B cell (primary cell): Measurements from ENCODE around the gene LGI2. TPM values are rescaled to one million over a fixed set of nuclear protein-coding genes. Genes with fewer than 3 reads are reported as not detected.
A peak's percentile ranks its signal among the peaks of the same experiment; 100 is the strongest.

ENCODE experiments used
- ATAC-seq: fragments of 200-7000 bp; cut with Tn5 transposase; one replicate; pipeline ENCODE4 v1.10.0; 2021; ENCODE audit warnings: low read depth, mild to moderate bottlenecking, moderate number of reproducible peaks, moderate library complexity
- CTCF ChIA-PET: fragments of 350-600 bp; sonication (Branson Sonifier 250); formaldehyde crosslinking; loops from one replicate; lab custom pipeline; 2021; ENCODE audit warnings: antibody characterized with exemption, inconsistent platforms; lab: Charles Lee
- POLR2A ChIA-PET: fragments of 350-600 bp; sonication (Branson Sonifier 250); formaldehyde crosslinking; loops from one replicate; lab custom pipeline; 2021; ENCODE audit warnings: antibody characterized with exemption; lab: Charles Lee
- DNase-seq: peaks from one replicate; pipeline ENCODE4 v3.0.0; 2013
- H2AFZ ChIP-seq: 2 replicates; pipeline ENCODE4 v1.6.1; 2012; ENCODE audit warnings: mild to moderate bottlenecking, low read depth, low read length; ENCODE audit not compliant: insufficient read depth, poor library complexity, severe bottlenecking
- H3K27ac ChIP-seq, 2 donors: 1 replicate in 1 of 2; 2 replicates in 1 of 2; pipeline ENCODE4 v1.5.1; 2012 to 2013; ENCODE audit warnings: low read length in 2 of 2, mild to moderate bottlenecking in 2 of 2, moderate library complexity in 1 of 2
- H3K27me3 ChIP-seq, 4 experiments: fragments of 200-600 bp in 1 of 4; sonication (generic) in 1 of 4; replicated peaks in 1 of 4; 1 replicate in 2 of 4; 2 replicates in 2 of 4; pipeline versions ENCODE4 v1.6.1 to v1.7.0; 2013 to 2016; ENCODE audit warnings: low read length in 3 of 4, mild to moderate bottlenecking in 2 of 4, mixed read lengths in 1 of 4, moderate library complexity in 1 of 4; ENCODE audit not compliant: insufficient read depth in 4 of 4, control insufficient read depth in 3 of 4; ENCODE audit errors: control extremely low read depth in 1 of 4
- H3K36me3 ChIP-seq, 2 experiments: replicated peaks in 1 of 2; 1 replicate in 1 of 2; 2 replicates in 1 of 2; pipeline versions ENCODE4 v1.6.1 to v1.7.1; 2013; ENCODE audit warnings: low read length in 1 of 2; ENCODE audit not compliant: insufficient read depth in 2 of 2, control insufficient read depth in 1 of 2; ENCODE audit errors: control extremely low read depth in 1 of 2, extremely low read depth in 1 of 2
- H3K4me1 ChIP-seq, 2 donors: fragments of 200-600 bp in 1 of 2; sonication (generic) in 1 of 2; 1 replicate in 1 of 2; 2 replicates in 1 of 2; pipeline versions ENCODE4 v1.5.1 to v1.6.1; 2013 to 2017; ENCODE audit warnings: low read length in 2 of 2; ENCODE audit not compliant: control insufficient read depth in 2 of 2, insufficient read depth in 2 of 2
- H3K4me2 ChIP-seq: replicated peaks from 2 replicates; pipeline ENCODE3; 2012; ENCODE audit warnings: mild to moderate bottlenecking, low read depth, low read length; ENCODE audit not compliant: poor library complexity, severe bottlenecking
- H3K4me3 ChIP-seq, 5 experiments: fragments of 200-600 bp in 1 of 5; sonication (generic) in 1 of 5; 1 replicate in 3 of 5; 2 replicates in 2 of 5; pipeline versions ENCODE4 v1.5.1 to v1.7.0; 2011 to 2016; ENCODE audit warnings: low read length in 4 of 5, mild to moderate bottlenecking in 4 of 5, low read depth in 2 of 5, control low read depth in 1 of 5, moderate library complexity in 1 of 5; ENCODE audit not compliant: insufficient read depth in 1 of 5; ENCODE audit errors: control extremely low read depth in 1 of 5, extremely low read depth in 1 of 5
- H3K79me2 ChIP-seq: fragments of 200-600 bp; sonication (generic); one replicate; pipeline ENCODE4 v1.6.0; 2016; ENCODE audit warnings: low read length; ENCODE audit not compliant: control insufficient read depth, insufficient read depth
- H3K9ac ChIP-seq: fragments of 200-600 bp; sonication (generic); 2 replicates; pipeline ENCODE4 v1.6.1; 2017; ENCODE audit warnings: mild to moderate bottlenecking, low read length, moderate library complexity
- H3K9me3 ChIP-seq, 3 donors: one replicate each; pipeline versions ENCODE4 v1.6.1 to v1.7.1; 2013; ENCODE audit warnings: low read length in 2 of 3; ENCODE audit not compliant: control insufficient read depth in 2 of 3, insufficient read depth in 1 of 3; ENCODE audit errors: control extremely low read depth in 1 of 3
- H4K20me1 ChIP-seq: 2 replicates; pipeline ENCODE4 v1.6.0; 2012; ENCODE audit warnings: mild to moderate bottlenecking, low read length; ENCODE audit not compliant: insufficient read depth, control insufficient read depth, poor library complexity, severe bottlenecking
- H3K27ac Mint-ChIP-seq: one replicate; pipeline ENCODE4 v1.8.0; 2021; ENCODE audit warnings: mixed read lengths
- H3K27me3 Mint-ChIP-seq: one replicate; pipeline ENCODE4 v1.8.0; 2021; ENCODE audit warnings: mixed read lengths
- H3K4me1 Mint-ChIP-seq: one replicate; pipeline ENCODE4 v1.8.0; 2021; ENCODE audit warnings: mixed read lengths
- H3K4me3 Mint-ChIP-seq: one replicate; pipeline ENCODE4 v1.8.0; 2021; ENCODE audit warnings: mixed read lengths
- H3K9me3 Mint-ChIP-seq: one replicate; pipeline ENCODE4 v1.8.0; 2022; ENCODE audit warnings: mixed read lengths; ENCODE audit not compliant: insufficient read depth
- EZH2 ChIP-seq: IDR thresholded peaks from 2 replicates; pipeline ENCODE4 v1.6.1; 2012; ENCODE audit warnings: borderline replicate concordance, low read depth, mild to moderate bottlenecking, moderate library complexity, low read length; ENCODE audit not compliant: insufficient read depth, poor library complexity, severe bottlenecking
- WGBS: methylation state at CpG from one replicate; pipeline ENCODE4 v1.1.5; 2013; ENCODE audit warnings: missing lambda C conversion rate; ENCODE audit not compliant: insufficient coverage; 5-methylcytosine and 5-hydroxymethylcytosine counted together
- intact Hi-C: fragments of 100-400 bp; cut with micrococcal nuclease; formaldehyde crosslinking; loops from one replicate; pipeline ENCODE4 v1.10.0; 2022
- polyA plus RNA-seq: library from polyadenylated mRNA; depleted of rRNA; stranded (reverse); fragments of >200 nt; gene quantifications from 2 replicates; pipeline ENCODE4 v1.2.3, GENCODE V29; 2012
- total RNA-seq, 2 donors: library from RNA; stranded (reverse); fragments of 120-200 nt in 1 of 2; gene quantifications; 1 replicate in 1 of 2; 2 replicates in 1 of 2; pipeline versions ENCODE4 v1.2.3 to v1.2.4, GENCODE V29; 2013 to 2022
- TF ChIP-seq, protein P1 (sequence below): fragments of 200-600 bp; IDR thresholded peaks from one replicate; pipeline ENCODE4 v1.8.0; 2022; ENCODE audit warnings: antibody characterized with exemption, mild to moderate bottlenecking

The LGI2 gene
- total and polyA plus RNA-seq, 2 donors (not counting 1 experiment from before 2014, with no cell fraction given), result not detected

DNA sequence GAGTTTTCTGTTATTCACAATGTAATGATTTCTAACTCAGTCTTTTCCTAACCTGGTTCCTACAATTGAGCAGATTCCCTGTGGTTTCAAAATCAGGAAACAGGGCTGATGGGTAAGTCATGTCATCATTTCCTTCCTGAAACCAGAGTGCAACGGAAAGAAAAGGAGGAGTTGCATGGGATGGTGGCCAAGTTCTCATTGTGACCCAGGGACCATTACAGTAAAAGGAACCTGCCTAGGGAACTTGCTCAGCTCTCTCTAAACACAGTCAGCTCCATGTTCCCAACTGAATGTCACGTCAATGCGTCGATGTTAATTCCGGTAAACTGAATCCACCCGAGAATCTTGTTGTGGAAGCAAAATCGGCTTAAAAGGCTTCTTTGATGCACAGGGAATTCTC lies 51.2 kb downstream of the LGI2 start:
- intact Hi-C loops, result no loop called here
- Mint-ChIP-seq H3K27me3 (peaks cover 39% of the 10 kb centered on the region), H3K4me3 (peak overlapping the region; percentile 23), H3K27ac (no peak overlapping the region), H3K4me1 (peaks cover 9% of the 10 kb centered on the region), H3K9me3 (no peaks in the 10 kb centered on the region)
- ATAC-seq (no peak), DNase-seq (peak; percentile 6)
- 0% methylated on average over 1 of the region's 7 CpGs for WGBS
- Histone ChIP-seq H3K4me2 (peak overlapping the region; percentile 66), H4K20me1 (no peaks in the 10 kb centered on the region), H3K79me2 (no peaks in the 10 kb centered on the region), H3K9ac (peak overlapping the region; percentile 48), H3K4me1 (peaks cover 5 to 7% of the 10 kb centered on the region in 2 donors), H2AFZ (no peak overlapping the region), H3K9me3 (no peaks in the 10 kb centered on the region), H3K27me3 (peaks cover 0 to 20% (median 5%) of the 10 kb centered on the region in 4 experiments), H3K27ac (no peak overlapping the region), H3K36me3 (no peaks in the 10 kb centered on the region), H3K4me3 (peak overlapping the region in 1 of 5 experiments; percentile 36)
- POLR2A ChIA-PET, result no interaction called here
- CTCF ChIA-PET, result interaction anchor here (0.6 to 6.3 kb wide), 17 partner anchors 8 to 387 kb away, joined by 3 to 84 read pairs (median 4); partner anchors contain the start of gene ZCCHC4
- TF ChIP-seq, protein P1, sequence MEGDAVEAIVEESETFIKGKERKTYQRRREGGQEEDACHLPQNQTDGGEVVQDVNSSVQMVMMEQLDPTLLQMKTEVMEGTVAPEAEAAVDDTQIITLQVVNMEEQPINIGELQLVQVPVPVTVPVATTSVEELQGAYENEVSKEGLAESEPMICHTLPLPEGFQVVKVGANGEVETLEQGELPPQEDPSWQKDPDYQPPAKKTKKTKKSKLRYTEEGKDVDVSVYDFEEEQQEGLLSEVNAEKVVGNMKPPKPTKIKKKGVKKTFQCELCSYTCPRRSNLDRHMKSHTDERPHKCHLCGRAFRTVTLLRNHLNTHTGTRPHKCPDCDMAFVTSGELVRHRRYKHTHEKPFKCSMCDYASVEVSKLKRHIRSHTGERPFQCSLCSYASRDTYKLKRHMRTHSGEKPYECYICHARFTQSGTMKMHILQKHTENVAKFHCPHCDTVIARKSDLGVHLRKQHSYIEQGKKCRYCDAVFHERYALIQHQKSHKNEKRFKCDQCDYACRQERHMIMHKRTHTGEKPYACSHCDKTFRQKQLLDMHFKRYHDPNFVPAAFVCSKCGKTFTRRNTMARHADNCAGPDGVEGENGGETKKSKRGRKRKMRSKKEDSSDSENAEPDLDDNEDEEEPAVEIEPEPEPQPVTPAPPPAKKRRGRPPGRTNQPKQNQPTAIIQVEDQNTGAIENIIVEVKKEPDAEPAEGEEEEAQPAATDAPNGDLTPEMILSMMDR, result no peak
- no peak for TF ChIP-seq EZH2

DNA sequence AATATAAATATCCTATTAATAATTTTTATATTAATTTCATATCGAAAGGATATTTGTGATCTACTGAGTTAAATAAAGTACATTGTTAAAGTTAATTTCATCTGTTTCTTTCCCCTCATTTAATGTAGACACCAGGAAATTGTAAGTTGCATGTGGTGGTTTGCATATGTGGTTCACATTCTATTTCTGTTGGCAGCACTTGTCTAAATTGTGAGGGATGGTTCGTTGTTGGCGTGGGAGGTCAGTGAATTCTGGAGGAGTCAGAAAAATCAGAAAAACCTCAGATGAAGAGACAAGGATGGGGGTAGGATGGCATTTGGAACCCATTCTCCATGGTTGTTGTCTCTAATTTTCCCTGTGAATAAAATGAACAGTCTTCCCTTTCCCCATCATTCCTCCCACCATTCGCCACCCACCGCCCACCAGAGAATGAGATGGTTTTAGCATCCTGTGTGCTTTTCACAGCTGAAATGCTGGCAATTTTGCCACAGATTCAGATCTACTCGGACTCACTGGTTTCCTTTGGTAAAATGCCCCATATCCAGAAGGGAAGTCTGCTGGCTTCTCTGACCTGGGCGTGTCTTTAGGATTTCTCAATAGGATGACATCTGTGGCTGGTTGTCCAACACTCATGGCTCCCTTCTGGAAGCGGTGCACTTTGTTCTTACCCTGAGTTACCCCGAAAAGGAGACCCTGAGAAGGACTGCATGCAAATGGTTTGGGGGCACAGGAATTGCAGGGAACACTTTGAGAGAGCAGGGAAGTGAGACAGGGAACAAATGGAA lies 52.3 kb downstream of the LGI2 start:
- H2AFZ ChIP-seq, result no peak overlapping the region
- no peaks in the 10 kb centered on the region for H3K36me3 ChIP-seq
- no peaks in the 10 kb centered on the region for H4K20me1 ChIP-seq
- H3K4me3 Mint-ChIP-seq, result no peak overlapping the region
- H3K27ac Mint-ChIP-seq, result no peak overlapping the region
- TF ChIP-seq, protein P1, result no peak
- no peak for TF ChIP-seq EZH2
- DNase-seq, result no peak
- no peak overlapping the region for H3K4me3 ChIP-seq
- H3K4me1 Mint-ChIP-seq, result peaks cover 9% of the 10 kb centered on the region
- no peaks in the 10 kb centered on the region for H3K79me2 ChIP-seq
- ChIA-PET POLR2A (no interaction called here), CTCF (interaction anchor here (0.9 to 6.3 kb wide), 2 partner anchors 22 to 388 kb away, joined by 4 to 84 read pairs; no protein-coding TSS in a partner anchor)
- no peaks in the 10 kb centered on the region for H3K9me3 ChIP-seq
- WGBS, result 60% methylated on average over 7 of the region's 9 CpGs
- H3K27ac ChIP-seq, result no peak overlapping the region
- H3K4me1 ChIP-seq, result peaks cover 5 to 7% of the 10 kb centered on the region in 2 donors
- no peaks in the 10 kb centered on the region for H3K9me3 Mint-ChIP-seq
- H3K4me2 ChIP-seq, result no peak overlapping the region
- no peak overlapping the region for H3K9ac ChIP-seq
- ATAC-seq, result no peak
- peaks cover 45% of the 10 kb centered on the region for H3K27me3 Mint-ChIP-seq
- intact Hi-C loops, result no loop called here
- peaks cover 0 to 20% (median 5%) of the 10 kb centered on the region in 4 experiments for H3K27me3 ChIP-seq
